CD4-positive, alpha-beta T cell treated with Interleukin-6 for 4 hours (primary cell): Measurements from ENCODE around the gene CCNL1.

ENCODE experiments used
- DNase-seq: peaks from one replicate; pipeline ENCODE4 v3.0.0-alpha.2; 2020; ENCODE audit warnings: mixed read lengths

The CCNL1 gene

GRCh38 chr3:157145606-157146322, 14.2 kb downstream of the CCNL1 start:
- DNase-seq, result no peak

- DNase-seq, result no peak
These were observed 17.6 kb downstream of the CCNL1 start for GRCh38 chr3:157142315-157142714.

GRCh38 chr3:157139938-157140534, 19.9 kb downstream of the CCNL1 start:
- DNase-seq, result no peak

- no peak for DNase-seq
These were observed 23.1 kb downstream of the CCNL1 start for GRCh38 chr3:157136647-157137387.

GRCh38 chr3:157135671-157136396, 24.1 kb downstream of the CCNL1 start:
- no peak for DNase-seq

GRCh38 chr3:157134620-157135191, 25.2 kb downstream of the CCNL1 start:
- DNase-seq, result no peak

- DNase-seq, result no peak
These were observed 26.3 kb downstream of the CCNL1 start for GRCh38 chr3:157133434-157134320.

- DNase-seq, result no peak
These were observed 27.0 kb downstream of the CCNL1 start for GRCh38 chr3:157132936-157133335.

- DNase-seq, result no peak
These were observed 27.6 kb downstream of the CCNL1 start for GRCh38 chr3:157132341-157132740.

- no peak for DNase-seq
These were observed 28.1 kb downstream of the CCNL1 start for GRCh38 chr3:157131861-157132260.

- peak; percentile 93 for DNase-seq
These were observed 29.3 kb downstream of the CCNL1 start for GRCh38 chr3:157130467-157131251.

- DNase-seq, result peak; percentile 59
These were observed 30.0 kb downstream of the CCNL1 start for GRCh38 chr3:157129803-157130466.

GRCh38 chr3:157128771-157129681, 30.9 kb downstream of the CCNL1 start:
- DNase-seq, result peak; percentile 76

- peak; percentile 83 for DNase-seq
These were observed 31.8 kb downstream of the CCNL1 start for GRCh38 chr3:157127831-157128767.

- DNase-seq, result no peak
These were observed 32.7 kb downstream of the CCNL1 start for GRCh38 chr3:157127268-157127667.

- no peak for DNase-seq
These were observed 33.6 kb downstream of the CCNL1 start for GRCh38 chr3:157126365-157126764.

- DNase-seq, result no peak
These were observed 34.8 kb downstream of the CCNL1 start for GRCh38 chr3:157125101-157125500.

GRCh38 chr3:157123621-157124020, 36.3 kb downstream of the CCNL1 start:
- DNase-seq, result no peak
